Left lung (tissue), 10 donors: ENCODE data around the gene MRPL40. TPM values are rescaled to one million over a fixed set of nuclear protein-coding genes. Genes with fewer than 3 reads are reported as not detected.

ENCODE experiments used
- ATAC-seq: fragments of 200-7000 bp; cut with Tn5 transposase; one replicate; pipeline ENCODE4 v1.9.1; 2020; ENCODE audit warnings: moderate library complexity
- DNase-seq, 4 donors: peaks; one replicate each; pipeline ENCODE4 v3.0.0-alpha.2; 2013 to 2020
- H3K27ac ChIP-seq, 2 donors: fragments of 200-600 bp; sonication (generic) in 1 of 2; one replicate each; pipeline versions ENCODE4 v1.5.0 to v1.8.0; 2020 to 2021
- H3K27me3 ChIP-seq, 2 donors: fragments of 200-600 bp; sonication (generic) in 1 of 2; one replicate each; pipeline versions ENCODE4 v1.5.0 to v1.8.0; 2020 to 2021
- H3K36me3 ChIP-seq, 2 donors: fragments of 200-600 bp; sonication (generic) in 1 of 2; one replicate each; pipeline versions ENCODE4 v1.5.0 to v1.8.0; 2020 to 2021
- H3K4me1 ChIP-seq, 2 donors: fragments of 200-600 bp; one replicate each; pipeline ENCODE4 v1.8.0; 2021
- H3K4me3 ChIP-seq, 2 donors: fragments of 200-600 bp; sonication (generic) in 1 of 2; one replicate each; pipeline versions ENCODE4 v1.5.0 to v1.8.0; 2020 to 2021; ENCODE audit warnings: mild to moderate bottlenecking in 1 of 2
- H3K9me3 ChIP-seq, 2 donors: fragments of 200-600 bp; sonication (generic) in 1 of 2; one replicate each; pipeline versions ENCODE4 v1.5.0 to v1.8.0; 2020 to 2021
- intact Hi-C, 2 donors: fragments of 100-400 bp; cut with DNase I; formaldehyde crosslinking; loops; one replicate each; pipeline versions ENCODE4 v1.11.2 to v1.14.2; 2022
- polyA plus RNA-seq, 6 donors: library from polyadenylated mRNA; unstranded; fragments of 120-200 nt; gene quantifications; one replicate each; pipeline ENCODE4 v1.2.1, GENCODE V29; 2013; ENCODE audit not compliant: insufficient read length in 6 of 6
- total RNA-seq, 2 donors: library from RNA; stranded (reverse); fragmentation: NEBNext Ultra II Directional; extraction: Animal tissue kit (Norgen Biotek cat#: 25700); gene quantifications; one replicate each; pipeline ENCODE4 v1.2.1, GENCODE V29; 2021
- TF ChIP-seq, protein P1 (sequence below), 2 donors: fragments of 200-600 bp; sonication (generic) in 1 of 2; IDR thresholded peaks; one replicate each; pipeline versions ENCODE4 v1.5.0 to v1.8.0; 2021; ENCODE audit warnings: antibody characterized with exemption in 2 of 2
- donor health status: DM: no; HTN: yes; CAD: no.
- donor health status: DM: no; HTN: no; CAD: no.

The MRPL40 gene
- total and polyA plus RNA-seq, 8 donors, result 21.9 to 42.6 (median 38.5) TPM

GRCh38 chr22:19478045-19478900, 45.9 kb downstream of the MRPL40 start:
- Histone ChIP-seq H3K27me3 (no peaks in the 10 kb centered on the region), H3K4me3 (peak overlapping the region; percentile 79), H3K27ac (peak overlapping the region; percentile 95 to 98), H3K4me1 (peaks cover 18 to 36% of the 10 kb centered on the region in 2 donors), H3K9me3 (no peaks in the 10 kb centered on the region), H3K36me3 (peaks cover 0 to 22% of the 10 kb centered on the region in 2 donors)
- intact Hi-C loops, result no loop called here
- DNase-seq, result peak in 1 of 4 donors; percentile 10
- ATAC-seq, result no peak
- TF ChIP-seq, protein P1, sequence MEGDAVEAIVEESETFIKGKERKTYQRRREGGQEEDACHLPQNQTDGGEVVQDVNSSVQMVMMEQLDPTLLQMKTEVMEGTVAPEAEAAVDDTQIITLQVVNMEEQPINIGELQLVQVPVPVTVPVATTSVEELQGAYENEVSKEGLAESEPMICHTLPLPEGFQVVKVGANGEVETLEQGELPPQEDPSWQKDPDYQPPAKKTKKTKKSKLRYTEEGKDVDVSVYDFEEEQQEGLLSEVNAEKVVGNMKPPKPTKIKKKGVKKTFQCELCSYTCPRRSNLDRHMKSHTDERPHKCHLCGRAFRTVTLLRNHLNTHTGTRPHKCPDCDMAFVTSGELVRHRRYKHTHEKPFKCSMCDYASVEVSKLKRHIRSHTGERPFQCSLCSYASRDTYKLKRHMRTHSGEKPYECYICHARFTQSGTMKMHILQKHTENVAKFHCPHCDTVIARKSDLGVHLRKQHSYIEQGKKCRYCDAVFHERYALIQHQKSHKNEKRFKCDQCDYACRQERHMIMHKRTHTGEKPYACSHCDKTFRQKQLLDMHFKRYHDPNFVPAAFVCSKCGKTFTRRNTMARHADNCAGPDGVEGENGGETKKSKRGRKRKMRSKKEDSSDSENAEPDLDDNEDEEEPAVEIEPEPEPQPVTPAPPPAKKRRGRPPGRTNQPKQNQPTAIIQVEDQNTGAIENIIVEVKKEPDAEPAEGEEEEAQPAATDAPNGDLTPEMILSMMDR (IDR thresholded peaks at IDR 0.05), result no peak

DNA sequence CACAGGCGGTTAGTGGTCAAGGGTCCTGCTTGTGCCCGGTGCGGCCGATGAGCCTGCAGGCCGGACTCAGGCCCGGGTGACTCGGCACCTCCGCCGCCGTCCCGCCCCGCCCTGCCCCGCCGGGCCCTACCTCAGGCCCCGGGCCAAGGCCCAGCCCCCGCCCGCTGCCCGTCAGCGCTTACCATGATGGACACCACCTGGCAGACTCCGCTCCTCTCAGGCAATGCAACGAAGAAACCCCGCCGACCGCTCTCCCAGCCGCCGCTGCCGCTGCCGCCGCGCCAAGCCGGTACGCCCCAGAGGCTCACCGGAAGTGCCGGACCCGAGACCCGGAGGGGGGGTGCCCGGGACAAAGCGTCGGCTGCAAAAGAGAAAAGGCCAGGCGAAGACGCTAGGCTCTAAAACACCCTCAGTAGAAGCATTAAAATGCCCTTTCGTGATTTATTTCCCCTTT, 46.6 kb downstream of the MRPL40 start, which contains the start of gene UFD1:
Gene UFD1 (minus strand): TSS at position 293 of the 454 bp plus-strand sequence. CDS start 108 bp downstream, at position 185.
- Histone ChIP-seq H3K27ac (peak within 1 kb of the TSS; percentile 95 to 98), H3K27me3 (no peaks in the 10 kb centered on the region), H3K36me3 (peaks cover 0 to 15% of the 10 kb centered on the region in 2 donors), H3K4me3 (peak within 1 kb of the TSS; percentile 79), H3K4me1 (peaks cover 18 to 36% of the 10 kb centered on the region in 2 donors), H3K9me3 (no peaks in the 10 kb centered on the region)
- intact Hi-C loops, result no loop called here
- TF ChIP-seq, protein P1 (IDR thresholded peaks at IDR 0.05), result no peak
- ATAC-seq, result peak; percentile 81
- peak in 3 of 4 donors; percentile 82 to 94 (median 83) for DNase-seq

DNA sequence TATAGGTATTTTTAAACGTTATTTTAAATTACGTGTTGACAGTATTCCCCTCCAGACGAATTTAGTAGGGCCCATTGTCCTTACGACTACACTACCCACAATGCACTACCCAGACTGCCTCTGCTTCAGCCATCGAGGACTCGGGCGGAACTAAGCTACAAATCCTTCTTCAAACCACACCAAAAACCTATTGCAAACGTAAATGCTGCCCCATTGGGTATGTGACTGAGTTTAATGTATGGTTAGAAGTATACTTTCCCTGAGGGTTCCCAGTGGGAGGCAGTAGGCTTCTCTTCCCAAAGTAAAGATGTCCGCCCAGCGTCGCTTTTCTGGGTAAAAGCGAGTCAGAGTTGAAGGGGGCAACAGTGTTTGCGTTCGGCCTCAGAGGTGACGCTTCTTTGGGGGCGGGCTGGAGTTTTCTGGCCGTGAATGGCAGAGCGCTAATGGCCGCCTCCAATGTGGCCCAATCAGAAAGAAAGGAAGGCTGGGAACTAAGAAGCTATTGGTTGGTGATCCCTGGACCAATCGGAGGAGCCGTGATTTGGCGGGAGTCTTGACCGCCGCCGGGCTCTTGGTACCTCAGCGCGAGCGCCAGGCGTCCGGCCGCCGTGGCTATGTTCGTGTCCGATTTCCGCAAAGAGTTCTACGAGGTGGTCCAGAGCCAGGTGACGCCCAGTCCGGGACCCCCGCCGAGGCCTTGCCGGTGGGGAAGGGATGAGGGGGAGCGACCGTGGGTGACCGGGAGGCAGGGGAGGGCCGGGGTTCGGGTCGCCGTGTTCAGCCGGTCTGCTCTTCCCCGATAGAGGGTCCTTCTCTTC, 47.2 kb downstream of the MRPL40 start, which contains the start of gene CDC45:
Gene CDC45 (plus strand): TSS at position 566 of the 818 bp plus-strand sequence. CDS start 49 bp downstream, at position 615.
- peak within 1 kb of the TSS; percentile 95 to 98 for H3K27ac ChIP-seq
- peak within 1 kb of the TSS; percentile 79 for H3K4me3 ChIP-seq
- peaks cover 0 to 9% of the 10 kb centered on the region in 2 donors for H3K36me3 ChIP-seq
- peaks cover 18 to 36% of the 10 kb centered on the region in 2 donors for H3K4me1 ChIP-seq
- H3K27me3 ChIP-seq, result no peaks in the 10 kb centered on the region
- intact Hi-C loops, result no loop called here
- DNase-seq (peak; percentile 93 to 98 (median 98)), ATAC-seq (peak; percentile 96)
- TF ChIP-seq, protein P1 (IDR thresholded peaks at IDR 0.05), result no peak
- H3K9me3 ChIP-seq, result no peaks in the 10 kb centered on the region

GRCh38 chr22:19480173-19480568, 47.8 kb downstream of the MRPL40 start:
- peaks cover 18 to 36% of the 10 kb centered on the region in 2 donors for H3K4me1 ChIP-seq
- H3K27me3 ChIP-seq, result no peaks in the 10 kb centered on the region
- H3K4me3 ChIP-seq, result peak overlapping the region; percentile 31 to 79
- ATAC-seq (no peak), DNase-seq (no peak)
- peaks cover 0 to 3% of the 10 kb centered on the region in 2 donors for H3K36me3 ChIP-seq
- no peak overlapping the region for H3K27ac ChIP-seq
- intact Hi-C loops, result no loop called here
- TF ChIP-seq, protein P1 (IDR thresholded peaks at IDR 0.05), result no peak
- no peaks in the 10 kb centered on the region for H3K9me3 ChIP-seq
